ENCODE results near the gene TEX28. TPM values are rescaled to one million over a fixed set of nuclear protein-coding genes. Genes with fewer than 3 reads are reported as not detected.

TEX28 gene
- total and polyA plus RNA-seq, 2 experiments from 2014 or later: not detected

- TF ChIP-seq REST (IDR thresholded peaks at IDR 0.05; ENCODE audit: unreplicated experiment) (no peak), ZNF462 (CRISPR knock-in tag; IDR thresholded peaks at IDR 0.05) (no peak), CREB1 (CRISPR knock-in tag; IDR thresholded peaks at IDR 0.05; ENCODE audit: low read depth) (no peak)
These were observed 38.2 kb upstream of the TEX28 start (continued) for GRCh38 chrX:154333116-154333515.

GRCh38 chrX:154332561-154332960, 37.6 kb upstream of the TEX28 start:
- H3K79me2 ChIP-seq (replicated peaks; ENCODE audit: insufficient read depth): no peaks in the 10 kb centered on the region

More at GRCh38 chrX:154332561-154332960, 37.6 kb upstream of the TEX28 start:
- Histone ChIP-seq H3K4me2 (no peak overlapping the region), H3K4me3 (no peak overlapping the region), H3K27me3 (ENCODE audit: insufficient read depth) (no peaks in the 10 kb centered on the region), H3F3A (replicated peaks; ENCODE audit: low read depth) (no peaks in the 10 kb centered on the region), H4K20me1 (replicated peaks; ENCODE audit: insufficient read depth) (no peaks in the 10 kb centered on the region), H3K36me3 (ENCODE audit: insufficient read depth) (no peaks in the 10 kb centered on the region), H2AFZ (no peak overlapping the region), H3K4me1 (ENCODE audit: insufficient read depth) (no peaks in the 10 kb centered on the region), H3K27ac (ENCODE audit: low read depth) (no peak overlapping the region), H3K9me2 (ENCODE audit: insufficient read depth) (no peaks in the 10 kb centered on the region)
- ATAC-seq (no peak), DNase-seq (ENCODE audit: low spot score) (no peak)
- Mint-ChIP-seq H3K36me3 (ENCODE audit: low read depth) (no peaks in the 10 kb centered on the region), H3K4me1 (peaks cover 5% of the 10 kb centered on the region; the same call in 2 of the 3 replicates), H3K4me3 (no peak overlapping the region), H3K9me3 (no peaks in the 10 kb centered on the region; the same call in 1 of the 3 replicates), H3K27me3 (ENCODE audit: insufficient read depth, low read depth, poor library complexity) (peaks cover 2% of the 10 kb centered on the region), H3K27ac (no peak overlapping the region)
- TF ChIP-seq JUNB (IDR thresholded peaks at IDR 0.05; ENCODE audit: unreplicated experiment) (no peak), EZH2 (IDR thresholded peaks at IDR 0.05; ENCODE audit: low read depth, unreplicated experiment) (no peak), ZNF331 (CRISPR knock-in tag; IDR thresholded peaks at IDR 0.05; ENCODE audit: low read depth) (no peak), REST (IDR thresholded peaks at IDR 0.05; ENCODE audit: unreplicated experiment) (no peak), EZH2phosphoT487 (IDR thresholded peaks at IDR 0.05; ENCODE audit: unreplicated experiment) (no peak), CTCF (conservative IDR thresholded peaks at IDR 0.05; ENCODE audit: low read depth in 2 of 2) (no peak), STAT1 (IDR thresholded peaks at IDR 0.05; ENCODE audit: unreplicated experiment) (no peak)
